ENCODE data around the gene TNRC18.

TNRC18 gene

DNA sequence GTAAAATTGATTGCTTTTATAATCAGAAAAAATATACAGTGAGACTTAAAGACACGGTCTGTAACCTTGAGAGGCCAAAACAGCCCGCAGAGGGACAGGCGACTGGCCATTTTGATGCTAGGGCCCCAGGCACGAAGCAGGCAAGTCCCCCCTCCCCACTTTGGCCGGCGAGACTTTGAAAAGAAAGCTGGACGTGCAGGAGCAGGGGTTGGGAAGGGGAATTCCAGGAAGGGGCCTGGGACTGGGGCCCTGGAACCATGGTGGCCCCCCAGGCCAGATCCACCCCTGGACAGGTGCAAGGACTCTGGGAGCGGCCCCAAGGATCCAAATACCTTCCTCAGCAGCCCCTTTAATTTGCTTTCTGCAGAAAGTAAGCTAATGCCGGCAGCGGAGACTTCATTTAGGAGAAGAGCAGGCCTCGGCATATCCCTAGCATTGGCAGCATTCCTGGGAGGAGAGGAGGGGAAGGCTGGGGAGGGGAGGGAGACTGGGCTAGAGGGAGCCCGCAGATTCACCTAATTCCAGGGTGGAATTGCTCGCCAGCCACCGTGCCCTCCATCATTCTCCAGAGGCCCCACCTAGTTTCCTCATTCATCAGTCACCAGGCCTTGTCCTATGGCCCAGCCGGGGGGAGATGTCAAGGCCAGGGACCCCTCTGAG is 24.9 kb upstream of the TNRC18 start:
- DNase-seq, result no peak

DNA sequence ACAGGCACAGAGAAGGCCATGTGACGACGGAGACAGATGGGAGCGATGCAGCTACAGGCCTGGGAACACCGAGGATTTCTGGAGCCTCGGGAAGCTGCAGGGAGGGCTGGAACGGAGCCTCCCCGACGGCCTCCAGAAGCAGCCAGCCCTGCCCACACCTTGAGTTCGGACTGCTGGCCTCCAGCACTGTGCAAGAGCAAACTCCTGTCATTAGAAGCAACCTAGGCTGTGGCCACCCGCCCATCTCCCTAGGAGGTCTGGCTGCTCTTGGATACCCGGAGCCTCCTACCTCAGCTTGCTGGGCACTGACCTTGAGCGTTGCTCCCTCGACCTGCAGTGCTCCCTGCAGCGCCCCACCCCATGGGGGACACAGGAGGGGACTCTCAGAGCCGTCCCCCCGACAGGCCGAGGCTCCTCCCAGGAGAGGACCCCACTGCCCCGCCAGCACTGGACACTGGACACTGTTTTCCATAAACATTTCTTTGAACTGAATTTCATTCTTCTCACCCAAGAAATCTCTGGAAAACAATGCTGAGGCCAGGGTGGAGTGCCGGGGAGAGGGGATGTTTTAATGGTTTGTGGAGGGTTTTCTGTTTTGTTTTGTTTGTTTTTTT is 22.5 kb upstream of the TNRC18 start:
- DNase-seq, result no peak

DNA sequence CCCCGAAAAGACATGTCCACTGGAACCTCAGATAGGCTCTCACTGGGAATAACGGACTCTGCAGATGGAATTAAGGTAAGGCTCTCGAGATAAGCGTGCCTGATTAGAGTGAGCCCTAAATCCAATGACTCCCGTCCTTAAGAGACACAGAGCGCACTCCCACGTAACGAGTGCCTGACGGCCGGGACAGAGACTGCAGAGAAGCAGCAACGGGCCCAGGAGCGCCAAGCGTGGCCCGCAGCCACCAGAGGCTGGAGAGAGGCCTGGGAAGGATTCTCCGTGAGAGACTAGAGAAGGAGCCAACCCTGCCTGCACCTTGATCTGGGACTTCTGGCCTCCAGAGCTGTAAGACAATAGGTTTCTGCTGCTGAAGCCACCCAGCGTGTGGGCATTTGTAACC is 20.0 kb upstream of the TNRC18 start:
- no peak for DNase-seq

DNA sequence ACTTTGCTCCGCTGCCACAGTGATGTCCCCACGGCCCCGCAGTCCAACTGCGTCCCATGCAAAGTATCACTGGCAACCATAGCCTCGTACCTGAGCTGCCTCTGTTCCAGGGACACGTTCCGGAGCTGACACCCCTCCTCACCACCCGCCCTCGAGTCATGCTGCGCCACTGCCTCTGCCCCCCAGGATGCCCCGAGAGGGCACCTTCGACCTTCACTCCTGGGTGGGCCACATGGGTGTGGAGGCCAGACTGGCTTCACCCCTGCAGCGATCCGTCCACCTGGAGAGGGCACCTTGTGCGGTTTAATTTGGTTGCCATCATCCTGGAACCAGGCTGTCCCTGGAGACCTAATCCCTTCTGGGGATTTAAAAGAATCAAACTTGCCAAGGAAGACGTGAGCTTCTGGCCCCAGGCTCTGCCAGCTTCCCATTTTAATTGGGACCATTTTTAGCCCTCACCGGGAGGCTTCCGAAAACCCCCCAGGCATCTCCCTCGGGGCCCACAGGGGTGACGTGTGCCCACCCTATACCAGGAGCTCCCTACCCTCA is 19.2 kb upstream of the TNRC18 start:
- DNase-seq, result no peak

DNA sequence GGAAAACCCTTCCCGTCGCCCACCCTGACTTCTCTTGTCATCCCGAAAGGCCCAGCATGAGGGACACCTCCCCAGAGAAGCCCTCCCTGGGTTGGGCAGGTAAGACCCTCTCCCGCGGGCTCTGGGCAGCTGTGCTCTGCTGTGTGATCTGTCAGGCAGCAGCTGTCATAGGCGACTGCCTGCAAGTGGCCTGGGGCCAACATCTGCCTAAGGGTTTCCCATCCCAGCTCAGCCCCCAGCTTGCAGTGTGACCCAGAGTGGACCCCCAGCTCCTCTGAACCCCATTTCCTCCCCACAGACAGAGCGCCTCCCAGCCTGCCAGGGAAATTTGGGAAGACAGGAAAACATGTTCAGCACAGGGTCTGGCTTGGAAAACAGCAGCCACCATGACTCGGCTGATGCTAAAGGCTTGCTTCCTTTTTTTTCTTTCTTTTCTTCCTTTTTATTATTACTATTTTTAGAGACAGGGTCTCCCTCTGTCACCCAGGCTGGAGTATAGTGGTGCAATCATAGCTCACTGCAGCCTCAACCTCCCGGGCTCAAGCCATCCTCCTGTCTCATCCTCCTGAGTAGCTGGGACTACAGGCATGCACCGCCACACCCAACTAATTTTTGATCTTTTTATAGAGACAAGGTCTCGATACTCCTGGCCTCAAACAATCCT is 18.3 kb upstream of the TNRC18 start:
- peak in 2 of 3 donors; percentile 31 to 40 for DNase-seq

DNA sequence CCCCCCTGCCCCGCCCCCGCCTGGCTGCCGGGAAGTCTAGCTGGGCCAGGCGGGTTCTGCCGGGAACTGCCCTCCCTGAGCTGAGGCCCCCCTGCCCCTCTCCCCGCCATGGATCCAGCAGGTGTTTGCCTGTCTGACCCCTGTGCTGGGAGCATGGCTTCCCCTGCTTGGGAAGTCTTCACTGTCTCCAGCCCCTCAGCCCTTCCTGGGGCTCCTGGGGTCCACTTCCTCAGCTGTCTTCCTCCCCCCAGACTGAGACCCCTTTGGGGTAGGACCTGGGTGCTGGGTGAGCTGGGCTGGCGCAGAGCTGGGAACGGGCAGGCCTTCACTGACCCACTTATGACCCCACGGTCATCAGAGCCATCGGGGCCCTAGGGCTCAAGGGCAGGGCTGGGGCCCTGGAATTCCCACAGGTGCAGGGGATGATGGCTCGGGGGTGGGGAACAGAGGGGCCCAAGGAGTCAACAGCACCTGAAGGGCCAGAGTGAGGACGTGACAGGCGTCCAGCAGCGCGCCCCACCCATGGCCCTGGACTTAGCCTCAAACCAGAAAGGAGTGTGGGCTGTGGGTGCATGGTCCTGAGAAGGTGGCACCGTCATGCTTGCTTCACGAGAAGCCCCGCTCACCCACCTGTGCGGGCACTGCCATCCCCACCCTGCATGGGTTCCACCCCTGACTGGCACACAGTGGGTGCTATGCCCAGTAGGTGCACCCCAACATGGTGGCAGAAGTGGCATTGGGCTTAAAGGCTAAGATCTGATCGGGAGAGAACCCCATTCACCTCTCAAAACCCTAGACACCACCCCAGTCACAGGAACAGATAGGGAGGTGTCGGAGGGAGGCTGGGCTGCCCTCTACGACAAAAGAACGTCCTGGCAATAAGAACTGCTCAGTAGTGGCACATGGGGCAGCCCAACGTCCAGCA is 16.2 kb upstream of the TNRC18 start:
- no peak for DNase-seq

DNA sequence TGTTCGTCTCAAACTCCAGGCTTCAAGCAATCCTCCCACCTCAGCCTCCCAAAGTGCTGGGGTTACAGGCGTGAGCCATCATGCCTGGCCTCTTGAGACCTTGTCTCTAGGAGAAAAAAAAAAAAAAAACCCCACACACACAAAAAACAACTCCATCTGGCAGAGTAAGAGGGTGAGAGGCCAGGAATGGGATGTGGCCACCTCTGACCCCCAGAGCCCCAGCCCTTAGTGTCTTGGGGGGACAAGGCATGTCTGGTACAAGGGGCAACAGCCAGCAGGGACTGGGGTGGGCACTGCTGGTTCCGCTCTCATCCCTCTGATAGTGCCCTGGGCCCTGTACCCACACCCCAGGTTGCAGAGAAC is 15.6 kb upstream of the TNRC18 start:
- DNase-seq, result no peak

DNA sequence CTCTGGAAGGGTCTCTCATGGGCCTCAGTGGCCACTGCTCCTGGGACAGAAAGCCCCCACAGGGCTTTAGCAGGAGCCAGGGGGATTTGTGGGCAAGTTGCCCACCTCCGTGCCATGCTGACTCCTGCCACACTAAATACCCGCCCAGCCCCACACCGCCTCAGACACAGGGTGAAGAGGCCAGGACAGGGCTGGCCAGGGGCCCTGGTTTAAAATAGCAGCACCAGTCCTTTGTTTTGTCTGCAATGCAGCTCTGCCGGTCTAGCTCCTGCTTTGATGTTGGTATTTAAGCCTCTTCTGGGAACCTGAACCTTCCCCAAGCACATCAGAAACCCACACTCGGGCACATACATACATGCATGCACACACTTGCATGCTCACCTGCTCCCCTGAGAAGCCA is 14.4 kb upstream of the TNRC18 start:
- DNase-seq, result no peak

DNA sequence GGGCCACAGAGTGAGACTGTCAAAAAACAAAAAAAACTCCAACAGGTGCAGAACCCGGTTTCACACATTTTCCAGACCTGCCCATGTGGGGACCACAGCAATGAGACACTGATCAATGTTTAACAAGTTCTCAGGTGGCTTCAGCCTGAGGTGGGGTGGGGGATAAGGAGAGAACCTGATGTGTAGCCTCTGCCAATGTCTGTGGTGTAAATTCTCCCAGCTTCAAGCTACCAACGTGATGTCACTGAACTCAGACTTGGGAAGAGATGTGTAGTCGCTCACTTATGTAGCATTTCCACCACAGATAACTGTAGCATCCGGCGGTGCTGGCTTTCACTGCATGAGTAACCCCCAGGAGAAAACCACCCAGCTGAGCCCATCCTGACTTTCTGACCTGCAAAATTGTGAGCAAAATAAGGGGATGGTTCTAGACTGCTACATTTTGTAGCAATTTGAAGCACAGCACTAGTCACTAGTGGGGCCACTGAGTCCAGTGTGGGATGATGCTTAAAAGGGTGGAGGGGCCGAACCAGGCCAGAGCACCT is 13.8 kb upstream of the TNRC18 start:
- DNase-seq, result no peak

DNA sequence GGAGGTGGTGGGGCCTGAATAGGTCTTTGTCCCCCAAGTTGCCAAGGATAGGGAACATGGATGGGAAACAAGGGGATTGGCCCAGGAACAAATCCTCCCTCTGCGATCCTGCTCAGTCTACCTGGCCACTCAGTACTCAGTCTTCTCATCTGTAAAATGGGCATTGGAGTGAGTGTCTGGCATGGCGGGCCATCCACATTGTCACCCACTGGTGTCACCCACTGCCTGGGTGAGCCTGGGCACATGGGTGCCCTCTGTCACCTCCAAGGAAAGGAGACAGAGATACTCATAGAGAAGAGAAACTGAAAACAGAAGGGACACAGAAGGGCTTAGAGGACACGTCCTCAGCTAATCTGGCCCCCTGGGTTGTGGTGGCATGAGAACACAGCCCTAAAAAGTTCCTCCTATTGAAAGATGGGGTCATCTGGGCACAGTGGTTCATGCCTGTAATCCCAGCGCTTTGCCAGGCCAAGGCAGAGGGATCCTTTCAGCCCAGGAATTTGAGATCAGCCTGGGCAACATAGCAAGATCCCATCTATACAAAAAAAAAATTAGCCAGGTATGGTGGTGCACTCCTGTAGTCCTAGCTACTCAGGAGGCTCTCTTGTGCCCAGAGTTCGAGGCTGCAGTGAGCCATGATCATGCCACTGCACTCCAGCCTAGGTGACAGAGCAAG is 12.5 kb upstream of the TNRC18 start:
- no peak for DNase-seq

DNA sequence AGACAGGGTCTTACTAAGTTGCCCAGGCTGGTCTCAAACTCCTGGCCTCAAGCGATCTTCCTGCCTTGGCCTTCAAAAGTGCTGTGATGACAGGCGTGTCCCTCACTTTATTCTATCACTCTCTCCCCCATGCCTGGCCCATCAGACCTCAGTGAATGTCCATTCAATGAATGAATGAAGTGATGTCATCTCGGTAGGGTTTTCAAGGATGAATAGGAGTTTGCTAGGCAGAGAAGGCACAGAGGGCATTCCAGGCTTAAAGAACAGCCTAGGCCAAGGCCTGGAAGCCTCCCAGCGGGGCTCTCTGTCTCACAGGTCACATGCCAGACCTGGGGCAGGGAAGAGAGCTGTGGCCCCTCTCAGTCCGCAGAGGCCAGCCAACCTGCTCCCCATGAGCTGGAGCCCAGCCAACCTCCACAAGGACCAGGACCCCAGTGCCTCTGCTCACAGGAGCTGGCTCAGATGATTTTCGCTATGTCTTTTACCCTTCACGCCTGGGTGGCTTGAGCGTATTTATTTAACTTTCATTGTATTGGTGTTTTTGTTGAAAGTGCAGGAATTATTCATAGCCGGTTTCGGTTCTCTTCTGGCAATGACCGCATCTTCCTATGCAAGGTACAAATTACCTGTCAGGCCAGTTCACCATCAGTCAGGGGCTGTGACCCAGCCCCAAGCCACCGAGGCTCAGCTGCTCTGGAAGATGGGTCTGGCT is 11.8 kb upstream of the TNRC18 start:
- no peak for DNase-seq

DNA sequence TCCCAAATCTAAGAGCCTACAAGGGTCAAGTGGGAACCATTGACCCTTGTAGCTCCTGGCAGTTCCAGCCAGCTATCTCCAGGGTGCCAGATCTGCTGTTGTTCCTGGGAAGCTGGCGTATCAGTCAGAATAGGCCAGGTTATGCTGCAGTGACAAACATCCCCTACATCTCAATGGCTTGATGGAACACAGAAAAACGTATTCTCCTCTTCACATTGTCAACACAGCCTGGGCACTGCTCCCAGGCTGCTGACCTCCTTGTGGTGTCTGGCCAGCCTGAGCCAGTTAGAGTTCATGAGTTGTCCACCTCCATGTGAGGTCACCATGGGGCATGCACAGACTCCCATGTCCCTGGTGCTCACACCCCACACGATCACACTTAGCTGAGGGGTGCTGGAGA is 9.5 kb upstream of the TNRC18 start:
- no peak for DNase-seq

DNA sequence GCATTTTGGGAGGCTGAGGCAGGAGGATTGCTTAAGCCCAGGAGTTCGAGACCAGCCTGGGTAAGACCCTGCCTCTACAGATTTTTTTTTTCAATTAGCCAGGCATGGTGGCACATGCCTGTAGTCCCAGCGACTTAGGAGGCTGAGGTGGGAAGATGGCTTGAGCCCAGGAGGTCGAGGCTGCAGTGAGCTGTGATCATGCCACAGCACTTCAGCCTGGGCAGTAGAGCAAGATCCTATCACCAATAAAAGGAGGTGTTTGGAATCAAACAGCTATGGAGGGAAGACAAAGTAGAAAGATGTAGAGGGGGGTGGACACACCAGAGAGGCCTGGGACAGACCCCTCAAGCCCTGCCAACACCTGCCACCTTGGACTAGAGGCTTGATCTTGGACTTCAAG is 9.1 kb upstream of the TNRC18 start:
- no peak for DNase-seq

DNA sequence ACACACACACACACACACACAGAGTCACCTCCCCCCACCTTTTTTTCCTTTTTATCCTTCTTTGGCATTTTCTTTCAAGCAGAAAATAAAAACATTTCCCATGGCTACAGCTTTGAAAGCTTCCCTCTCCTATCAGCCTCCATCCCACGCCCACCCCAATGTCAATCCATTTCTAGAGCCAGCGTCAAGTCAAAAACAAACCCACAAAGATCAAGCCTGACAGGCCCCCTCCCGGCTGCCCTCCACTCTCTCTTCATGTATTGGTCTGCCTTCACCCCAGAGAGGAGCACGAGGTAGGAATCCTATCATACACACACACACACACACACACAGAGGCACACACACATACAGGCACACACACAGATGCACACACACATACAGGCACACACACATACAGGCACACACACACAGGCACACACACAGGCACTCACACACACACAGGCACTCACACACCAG is 8.0 kb upstream of the TNRC18 start:
- no peak for DNase-seq

DNA sequence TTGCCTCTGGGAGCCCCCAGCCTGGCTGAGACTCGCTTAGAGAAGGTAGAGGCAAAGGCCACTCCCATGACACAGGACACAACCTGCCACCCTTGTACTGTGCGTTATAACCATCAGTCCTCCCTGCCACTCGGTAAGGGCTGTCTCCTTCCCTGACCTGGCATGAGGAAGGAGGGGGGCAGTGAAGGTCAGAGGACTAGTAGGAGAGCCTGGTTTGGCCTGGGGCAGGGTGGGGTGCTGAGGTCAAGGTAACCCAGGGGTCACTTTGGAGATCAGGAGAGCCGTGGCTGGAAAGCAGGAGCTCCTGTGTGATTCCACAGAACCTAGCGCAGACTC is 6.9 kb upstream of the TNRC18 start:
- no peak for DNase-seq

DNA sequence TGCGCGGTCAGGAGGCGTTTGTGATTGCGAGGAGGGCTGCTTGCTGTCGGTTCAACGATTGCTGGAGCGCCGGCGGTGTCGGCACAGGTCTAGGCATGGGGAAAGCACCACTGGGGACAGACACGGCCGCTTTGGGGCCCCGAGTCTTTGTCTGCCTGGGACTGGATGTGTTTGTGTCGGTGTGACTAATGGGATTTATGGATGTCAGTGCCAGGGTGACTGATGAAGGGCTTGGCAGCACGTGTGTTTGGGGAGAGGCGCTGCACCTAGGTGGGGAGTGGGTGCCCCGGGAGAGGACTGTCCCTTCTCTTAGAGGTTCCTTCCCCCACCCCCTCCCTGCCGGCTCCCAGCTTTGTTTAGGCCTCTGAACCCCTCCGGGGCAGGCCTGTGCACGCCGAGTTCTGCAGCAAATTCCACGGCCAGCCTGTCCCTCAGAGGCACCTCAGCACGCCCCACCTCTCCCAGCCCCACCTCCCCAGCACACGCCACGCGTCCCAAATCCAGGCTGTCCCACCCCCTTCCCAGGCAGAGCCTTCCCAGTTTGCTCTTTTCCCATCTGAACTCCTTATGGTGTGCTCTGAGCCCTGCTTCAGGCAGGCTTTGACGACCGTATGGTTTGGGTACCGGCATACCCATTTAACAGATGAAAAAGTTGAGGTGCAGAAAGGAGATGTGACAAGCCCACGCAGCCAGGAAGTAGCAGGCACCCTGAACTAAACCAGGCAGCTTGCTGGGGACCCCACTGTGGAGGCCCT is 6.4 kb upstream of the TNRC18 start:
- peak; percentile 42 to 62 (median 45) for DNase-seq

DNA sequence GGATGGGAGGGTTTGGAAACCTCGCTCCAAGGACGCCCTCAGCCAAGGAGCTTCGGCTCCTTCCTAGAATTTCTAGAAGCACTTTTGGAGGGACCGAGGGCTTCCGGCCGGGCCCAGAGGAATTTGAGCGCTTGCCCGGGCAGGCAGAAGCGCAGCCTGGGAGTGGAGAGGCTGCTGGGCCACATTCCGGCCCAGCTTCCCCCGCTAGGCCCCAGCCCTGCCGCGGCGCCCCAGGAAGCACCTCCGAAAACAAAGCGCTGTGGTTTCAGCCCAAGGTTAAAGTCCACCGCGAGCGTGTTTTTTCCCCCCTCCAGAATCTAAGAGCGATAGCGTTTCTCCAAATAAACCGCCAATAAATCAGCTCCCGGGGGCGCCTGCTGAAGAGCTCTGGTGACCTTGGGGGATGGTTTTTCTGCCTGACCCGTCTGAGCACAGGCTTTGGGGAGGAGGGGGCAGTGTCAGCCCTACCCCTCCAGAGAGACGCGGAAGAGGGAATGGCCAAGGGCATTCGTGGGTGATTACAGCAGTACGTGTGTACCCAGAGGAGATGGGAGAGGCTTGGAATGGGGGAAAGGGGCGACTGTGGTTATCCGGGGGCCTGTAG is 5.7 kb upstream of the TNRC18 start:
- DNase-seq, result peak in 1 of 3 donors; percentile 52

DNA sequence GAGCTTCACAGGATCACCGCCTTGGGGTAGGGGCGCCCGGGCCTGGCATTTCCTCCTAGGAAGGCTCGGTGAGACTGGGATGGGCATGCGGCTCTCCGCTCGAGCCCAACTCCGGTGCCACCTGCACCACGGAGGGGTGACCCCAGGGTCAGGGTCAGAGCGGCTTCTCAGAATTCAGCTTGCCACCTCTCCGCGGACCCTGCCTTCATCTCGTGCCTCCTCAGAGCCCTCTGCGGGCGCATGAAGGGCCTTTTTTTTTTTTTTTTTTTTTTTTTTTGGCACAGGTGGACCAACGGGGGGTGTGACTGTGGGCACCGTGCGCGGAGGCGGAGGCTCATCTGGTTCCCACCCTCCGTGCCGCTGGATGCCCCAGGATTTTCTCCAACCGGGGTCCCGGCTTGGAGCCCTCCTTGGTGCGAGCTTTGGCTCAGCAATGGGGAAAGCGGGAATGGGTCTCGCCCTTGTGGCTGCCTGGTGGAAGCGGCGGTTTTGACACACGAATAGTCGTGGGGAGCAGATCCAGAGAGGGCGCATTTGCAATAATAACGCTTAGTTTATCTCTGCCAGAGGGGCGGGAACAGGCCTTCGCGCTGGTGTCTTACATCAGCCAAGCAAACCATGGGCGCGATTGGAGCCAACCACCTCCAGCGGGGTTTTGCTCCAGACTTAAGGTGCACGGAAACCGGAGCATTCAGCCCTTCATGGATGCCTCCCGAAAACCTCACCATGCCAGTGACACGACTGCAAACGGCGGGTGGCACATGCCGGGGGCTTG is 5.0 kb upstream of the TNRC18 start:
- peak; percentile 74 to 80 (median 76) for DNase-seq

DNA sequence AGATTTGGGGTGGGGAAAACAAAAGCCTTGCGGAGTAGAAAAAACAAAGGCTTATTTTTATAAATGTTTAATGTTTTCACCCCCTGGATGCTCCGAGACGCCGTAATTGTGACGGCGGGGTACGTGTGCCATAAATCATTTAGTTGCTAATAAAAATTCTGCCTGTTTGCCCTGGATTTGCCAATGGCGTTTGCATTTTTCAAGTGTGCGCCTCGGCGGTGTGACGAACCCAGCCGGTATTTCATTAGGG is 2.5 kb upstream of the TNRC18 start:
- DNase-seq, result no peak

Measured in suppressor macrophage treated with lipopolysaccharide for 1 hour (primary cell).